Neural progenitor cell (in vitro differentiated cells): ENCODE data around the gene KLHL29. TPM values are rescaled to one million over a fixed set of nuclear protein-coding genes. Genes with fewer than 3 reads are reported as not detected.
A peak's percentile ranks its signal among the peaks of the same experiment; 100 is the strongest.

Source experiments
- DNase-seq: peaks from one replicate; pipeline ENCODE4 v3.0.0-alpha.2; 2016; ENCODE audit warnings: low spot score
- H2AFZ ChIP-seq: fragments of 200-600 bp; sonication (generic); replicated peaks from 2 replicates; pipeline ENCODE4 v1.6.1; 2016; ENCODE audit warnings: antibody characterized with exemption
- H3F3A ChIP-seq: fragments of 200-600 bp; sonication (generic); 2 replicates; pipeline ENCODE4 v1.6.1; 2016; ENCODE audit warnings: antibody characterized with exemption, low read depth
- H3K27ac ChIP-seq: fragments of 200-600 bp; sonication (generic); 2 replicates; pipeline ENCODE4 v1.5.1; 2016; ENCODE audit warnings: mild to moderate bottlenecking
- H3K27me3 ChIP-seq: fragments of 200-600 bp; sonication (generic); 2 replicates; pipeline ENCODE4 v1.6.1; 2016; ENCODE audit warnings: mild to moderate bottlenecking, moderate library complexity
- H3K36me3 ChIP-seq: fragments of 200-600 bp; sonication (generic); 2 replicates; pipeline ENCODE4 v1.5.1; 2016
- H3K4me1 ChIP-seq: fragments of 200-600 bp; sonication (generic); 2 replicates; pipeline ENCODE4 v1.6.1; 2016; ENCODE audit warnings: mixed run types
- H3K4me2 ChIP-seq: fragments of 200-600 bp; sonication (generic); 2 replicates; pipeline ENCODE4 v1.6.1; 2016
- H3K4me3 ChIP-seq: fragments of 200-600 bp; sonication (generic); 2 replicates; pipeline ENCODE4 v1.5.1; 2016
- H3K79me2 ChIP-seq: fragments of 200-600 bp; sonication (generic); 2 replicates; pipeline ENCODE4 v1.6.1; 2016; ENCODE audit warnings: low read depth
- H3K9ac ChIP-seq: fragments of 200-600 bp; sonication (generic); 2 replicates; pipeline ENCODE4 v1.6.1; 2016
- H3K9me3 ChIP-seq: fragments of 200-600 bp; sonication (generic); 2 replicates; pipeline ENCODE4 v1.5.1; 2016; ENCODE audit warnings: low read depth
- H4K20me1 ChIP-seq: fragments of 200-600 bp; sonication (generic); 2 replicates; pipeline ENCODE4 v1.6.1; 2016; ENCODE audit warnings: low read depth
- H3K27ac Mint-ChIP-seq: 3 replicates; pipeline ENCODE4 v1.8.0; 2021; ENCODE audit warnings: mixed read lengths
- H3K27me3 Mint-ChIP-seq: 2 replicates; pipeline ENCODE4 v1.8.0; 2022; ENCODE audit warnings: low read depth, mild to moderate bottlenecking, inconsistent platforms, moderate library complexity, mixed read lengths; ENCODE audit not compliant: insufficient read depth
- H3K36me3 Mint-ChIP-seq: 3 replicates; pipeline ENCODE4 v1.8.0; 2021; ENCODE audit warnings: mixed read lengths
- H3K4me1 Mint-ChIP-seq: 3 replicates; pipeline ENCODE4 v1.8.0; 2021; ENCODE audit warnings: mixed read lengths
- H3K4me3 Mint-ChIP-seq: 3 replicates; pipeline ENCODE4 v1.8.0; 2021; ENCODE audit warnings: mild to moderate bottlenecking, moderate library complexity, mixed read lengths
- H3K9me3 Mint-ChIP-seq: 3 replicates; pipeline ENCODE4 v1.8.0; 2020; ENCODE audit warnings: mixed read lengths
- CTCF ChIP-seq: fragments of 200-600 bp; sonication (generic); IDR thresholded peaks from 2 replicates; pipeline ENCODE4 v1.5.1; 2017; ENCODE audit warnings: antibody characterized with exemption, mild to moderate bottlenecking
- EZH2 ChIP-seq: fragments of 200-600 bp; sonication (generic); IDR thresholded peaks from 2 replicates; pipeline ENCODE4 v1.6.1; 2017; ENCODE audit warnings: antibody characterized with exemption, mild to moderate bottlenecking, moderate library complexity
- EZH2phosphoT487 ChIP-seq: fragments of 200-600 bp; sonication (generic); IDR thresholded peaks from 2 replicates; pipeline ENCODE4 v1.6.1; 2017; ENCODE audit warnings: antibody characterized with exemption
- total RNA-seq: library from RNA; depleted of rRNA; stranded (reverse); fragments of >200 nt; gene quantifications from 2 replicates; pipeline ENCODE4 v1.2.3, GENCODE V29; 2015; ENCODE audit warnings: low replicate concordance

The KLHL29 gene
- total RNA-seq, 1 donor from 2014 or later: 1.6 TPM

GRCh38 chr2:23547725-23548124 lies 162.7 kb downstream of the KLHL29 start:
- H3K4me3 ChIP-seq: no peak overlapping the region
- H3K27ac Mint-ChIP-seq: peak overlapping the region; percentile 62
- H3K9me3 Mint-ChIP-seq: no peaks in the 10 kb centered on the region
- no peak overlapping the region for H3K4me2 ChIP-seq
- no peaks in the 10 kb centered on the region for H3F3A ChIP-seq
- peaks cover 70% of the 10 kb centered on the region for H3K4me1 Mint-ChIP-seq
- TF ChIP-seq CTCF (no peak), EZH2phosphoT487 (no peak), EZH2 (no peak)
- DNase-seq: no peak
- H3K9me3 ChIP-seq: no peaks in the 10 kb centered on the region
- H3K27me3 ChIP-seq: no peaks in the 10 kb centered on the region
- no peak overlapping the region for H3K9ac ChIP-seq
- no peak overlapping the region for H3K27ac ChIP-seq
- H3K27me3 Mint-ChIP-seq: peaks cover 8% of the 10 kb centered on the region
- no peaks in the 10 kb centered on the region for H3K79me2 ChIP-seq
- H4K20me1 ChIP-seq: no peaks in the 10 kb centered on the region
- no peak overlapping the region for H3K4me3 Mint-ChIP-seq
- H3K36me3 ChIP-seq: no peaks in the 10 kb centered on the region
- H3K4me1 ChIP-seq: peaks cover 8% of the 10 kb centered on the region
- H3K36me3 Mint-ChIP-seq: no peaks in the 10 kb centered on the region
- H2AFZ ChIP-seq: no peak overlapping the region

DNA sequence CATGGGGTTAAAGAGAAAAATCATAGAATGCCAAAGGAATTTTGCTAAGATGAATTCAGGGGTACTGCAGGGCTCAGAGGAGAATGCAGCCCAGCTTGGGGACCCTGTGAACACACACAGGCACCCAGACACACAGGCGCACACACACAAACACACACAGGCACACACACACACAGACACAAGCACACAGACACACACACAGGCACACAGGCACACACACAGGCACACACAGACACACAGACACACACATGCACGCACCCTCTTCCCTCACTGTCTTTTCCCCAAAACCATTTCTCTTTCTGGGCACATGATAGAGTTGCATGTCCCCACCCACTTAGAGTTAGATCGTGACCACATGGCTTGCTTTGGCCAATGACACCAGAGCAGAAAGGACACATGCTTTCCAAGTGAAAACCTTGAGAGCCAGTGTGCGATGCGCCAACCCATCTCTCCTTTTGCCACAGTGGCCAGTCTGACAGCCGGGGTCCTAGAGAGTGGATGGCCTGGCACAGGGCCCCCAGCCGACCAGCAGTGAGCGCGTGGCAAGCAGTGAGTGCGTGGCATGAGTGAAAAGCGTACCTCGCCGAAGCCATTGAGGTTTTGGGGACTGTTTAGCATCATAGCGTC lies 163.3 kb downstream of the KLHL29 start:
- Histone ChIP-seq H3K27me3 (no peaks in the 10 kb centered on the region), H3K9me3 (no peaks in the 10 kb centered on the region), H3K4me3 (no peak overlapping the region), H3K9ac (no peak overlapping the region), H3F3A (no peaks in the 10 kb centered on the region), H3K36me3 (no peaks in the 10 kb centered on the region), H4K20me1 (no peaks in the 10 kb centered on the region), H3K4me1 (peaks cover 8% of the 10 kb centered on the region), H3K4me2 (no peak overlapping the region), H3K27ac (no peak overlapping the region), H2AFZ (no peak overlapping the region), H3K79me2 (no peaks in the 10 kb centered on the region)
- DNase-seq: no peak
- TF ChIP-seq EZH2phosphoT487: no peak
- no peak for TF ChIP-seq CTCF
- no peak for TF ChIP-seq EZH2
- Mint-ChIP-seq H3K4me3 (no peak overlapping the region), H3K36me3 (no peaks in the 10 kb centered on the region), H3K27me3 (peaks cover 8% of the 10 kb centered on the region), H3K9me3 (no peaks in the 10 kb centered on the region), H3K27ac (peak overlapping the region; percentile 85), H3K4me1 (peaks cover 68% of the 10 kb centered on the region)

DNA sequence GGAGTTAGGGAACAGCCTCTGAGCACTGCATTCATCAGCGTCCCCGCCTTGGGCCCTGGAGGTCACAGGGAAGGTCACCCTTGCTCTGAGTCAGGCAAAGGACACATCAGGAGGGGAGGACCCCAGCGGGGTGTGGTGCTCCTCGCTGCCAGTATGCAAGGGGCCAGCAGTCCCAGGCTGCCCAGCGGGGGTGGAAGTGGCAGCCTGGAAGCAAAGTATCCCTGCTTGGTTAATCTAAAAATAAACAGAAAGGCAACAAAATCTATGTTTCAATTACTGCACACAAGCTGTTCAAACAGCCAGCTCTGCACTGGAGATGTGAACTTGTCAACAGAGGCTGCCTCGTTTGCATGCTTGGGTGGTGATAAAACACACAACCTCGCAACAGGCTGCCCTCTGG lies 164.1 kb downstream of the KLHL29 start:
- TF ChIP-seq CTCF (no peak), EZH2 (no peak), EZH2phosphoT487 (no peak)
- Mint-ChIP-seq H3K4me1 (peaks cover 66% of the 10 kb centered on the region), H3K27me3 (peaks cover 8% of the 10 kb centered on the region), H3K4me3 (no peak overlapping the region), H3K27ac (peak overlapping the region; percentile 68), H3K9me3 (no peaks in the 10 kb centered on the region), H3K36me3 (no peaks in the 10 kb centered on the region)
- Histone ChIP-seq H3K9me3 (no peaks in the 10 kb centered on the region), H3K27me3 (no peaks in the 10 kb centered on the region), H2AFZ (no peak overlapping the region), H3K4me1 (peaks cover 8% of the 10 kb centered on the region), H4K20me1 (no peaks in the 10 kb centered on the region), H3K4me3 (no peak overlapping the region), H3K79me2 (no peaks in the 10 kb centered on the region), H3K4me2 (no peak overlapping the region), H3K36me3 (no peaks in the 10 kb centered on the region), H3F3A (no peaks in the 10 kb centered on the region), H3K27ac (no peak overlapping the region), H3K9ac (no peak overlapping the region)
- DNase-seq: no peak
